RPMI7951 (cell line): Measurements from ENCODE around the gene KIF21A. TPM values are rescaled to one million over a fixed set of nuclear protein-coding genes. Genes with fewer than 3 reads are reported as not detected.

Source experiments
- DNase-seq: peaks from one replicate; pipeline ENCODE4 v3.0.0-alpha.2; 2012; ENCODE audit warnings: low read depth
- total RNA-seq: library from RNA; depleted of rRNA; stranded (reverse); fragments of >200 nt; shearing (Covaris generic); gene quantifications from 2 replicates; pipeline ENCODE4 v1.2.3, GENCODE V29; 2014

KIF21A gene
- total RNA-seq, 1 experiment from 2014 or later = 8.8 TPM

DNA sequence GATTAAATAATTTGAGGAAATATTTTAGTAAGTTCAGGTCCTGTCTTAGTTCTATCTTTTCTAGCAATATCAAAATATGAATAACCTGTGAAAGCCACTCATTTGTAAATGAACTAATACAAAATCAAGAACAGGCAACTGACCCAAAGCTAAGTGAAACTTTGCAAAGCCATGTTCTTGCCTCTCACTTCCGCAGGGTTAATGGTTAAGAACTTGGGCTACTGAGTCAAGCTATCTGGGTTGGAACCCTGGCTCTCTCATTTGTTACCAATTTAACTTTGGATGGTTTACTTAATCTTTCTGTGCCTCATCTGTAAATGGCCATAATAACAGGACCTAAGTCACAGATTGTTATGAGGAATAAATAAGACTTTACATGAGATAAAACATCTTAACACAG, 2.8 kb downstream of the KIF21A start:
- no peak for DNase-seq

DNA sequence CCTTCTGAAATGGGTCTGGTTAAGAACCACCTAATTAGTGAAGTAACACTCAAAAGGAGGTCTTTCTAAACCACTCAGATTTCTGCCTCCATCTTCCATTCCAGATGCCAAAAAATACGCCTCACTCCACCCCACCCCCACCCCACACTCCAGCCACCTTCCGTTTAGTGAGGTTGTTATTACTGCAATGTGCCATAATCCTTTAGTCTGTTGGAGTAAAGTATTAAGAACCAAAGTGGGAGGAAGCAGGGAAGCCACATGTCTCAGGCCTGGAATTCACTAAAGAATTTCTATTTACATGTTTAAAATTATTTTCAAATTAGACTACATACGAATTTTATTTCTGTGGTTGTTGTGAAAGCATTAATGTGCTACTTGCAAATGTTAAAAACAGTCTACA, 7.4 kb downstream of the KIF21A start:
- DNase-seq = no peak

DNA sequence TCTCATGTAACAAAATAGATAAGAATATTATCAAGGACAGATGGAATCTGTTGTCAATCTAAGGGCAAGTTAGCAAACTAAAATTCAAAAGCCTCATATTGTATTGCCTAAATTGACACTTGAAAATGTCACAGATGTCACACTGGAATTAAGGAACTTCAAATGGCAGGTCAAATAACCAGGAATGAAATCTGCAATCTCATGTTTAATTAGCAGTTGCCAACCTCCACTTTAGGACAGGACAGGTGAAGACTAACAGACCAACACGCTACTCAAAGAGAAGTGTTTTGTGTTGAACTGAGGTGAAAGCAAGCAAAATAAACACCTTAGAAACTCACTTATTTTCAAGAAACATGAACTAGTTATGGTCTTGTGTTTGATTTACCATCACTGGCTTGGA, 11.1 kb downstream of the KIF21A start:
- no peak for DNase-seq

DNA sequence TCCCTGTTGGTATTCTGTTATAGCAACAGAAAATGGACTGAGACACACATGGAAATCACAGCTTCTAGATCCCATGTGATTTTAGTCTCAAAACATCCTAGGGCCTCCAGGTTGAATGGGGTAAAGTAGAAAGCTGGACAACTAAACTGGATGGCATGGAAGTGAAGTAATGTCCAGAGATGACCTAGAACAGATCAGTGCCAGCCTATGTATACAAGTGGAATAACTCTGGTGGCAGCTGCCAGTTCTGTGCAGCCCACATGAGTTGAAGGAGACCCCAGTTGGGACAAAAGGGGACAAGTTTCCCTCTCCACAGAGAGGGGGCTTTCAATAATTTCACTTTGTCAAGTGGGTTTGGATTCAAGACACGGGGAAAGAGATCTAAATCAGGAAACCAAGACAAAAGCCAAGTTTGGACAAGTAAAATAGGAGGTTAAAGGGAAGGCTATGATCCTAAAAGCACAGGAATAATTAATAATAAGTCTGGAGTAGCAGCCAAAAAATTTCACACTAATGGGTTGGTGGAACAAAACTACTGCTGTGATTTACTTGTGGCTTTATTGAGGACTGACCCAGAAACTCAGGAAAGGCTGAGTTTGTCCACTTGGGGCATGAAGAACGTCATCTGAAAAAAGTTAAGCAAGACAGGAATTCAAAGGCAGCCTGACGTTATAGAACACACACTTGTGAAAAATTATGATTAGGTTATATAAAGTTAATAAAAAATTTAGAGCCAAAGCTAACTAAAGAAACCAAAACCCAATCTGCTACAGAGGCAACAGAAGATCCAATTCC, 11.7 kb downstream of the KIF21A start:
- DNase-seq = no peak

DNA sequence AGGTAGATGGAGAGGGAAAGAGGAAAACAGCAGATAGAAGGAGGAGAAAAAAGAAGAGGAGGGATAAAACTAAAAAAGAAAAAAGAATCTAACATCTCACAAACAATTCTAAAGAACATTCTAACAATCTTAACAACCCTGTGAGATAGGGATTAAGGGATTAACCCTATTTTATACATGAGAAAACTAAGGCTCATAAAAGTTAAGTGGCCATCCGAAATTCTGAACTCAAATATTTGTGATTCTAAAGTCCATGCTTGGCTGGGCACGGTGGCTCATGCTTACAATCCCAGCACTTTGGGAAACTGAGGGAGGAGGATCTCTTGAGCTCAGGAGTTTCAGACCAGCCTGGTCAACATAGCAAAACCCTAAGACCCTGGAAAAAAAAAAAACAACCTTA, 13.1 kb downstream of the KIF21A start:
- DNase-seq = no peak

DNA sequence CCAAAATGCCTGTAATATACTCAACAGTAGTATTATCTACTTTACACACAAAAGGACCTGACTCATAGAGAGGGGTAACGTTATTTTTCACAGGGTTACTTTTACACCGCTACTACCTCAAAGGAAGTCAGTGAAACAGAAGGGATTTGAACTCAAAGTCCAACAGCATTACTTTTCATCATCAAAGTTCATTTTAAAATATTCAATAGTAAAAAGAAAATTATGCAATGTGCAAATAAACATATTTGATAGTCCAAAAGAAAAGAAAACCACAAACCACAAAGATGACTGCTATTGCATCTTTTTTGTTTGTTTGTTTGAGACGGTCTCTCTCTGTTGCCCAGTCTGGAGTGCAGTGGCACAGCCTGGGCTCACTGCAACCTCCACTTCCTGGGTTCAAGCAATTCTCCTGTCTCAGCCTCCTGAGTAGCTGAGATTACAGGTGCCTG, 15.5 kb downstream of the KIF21A start:
- DNase-seq = no peak

DNA sequence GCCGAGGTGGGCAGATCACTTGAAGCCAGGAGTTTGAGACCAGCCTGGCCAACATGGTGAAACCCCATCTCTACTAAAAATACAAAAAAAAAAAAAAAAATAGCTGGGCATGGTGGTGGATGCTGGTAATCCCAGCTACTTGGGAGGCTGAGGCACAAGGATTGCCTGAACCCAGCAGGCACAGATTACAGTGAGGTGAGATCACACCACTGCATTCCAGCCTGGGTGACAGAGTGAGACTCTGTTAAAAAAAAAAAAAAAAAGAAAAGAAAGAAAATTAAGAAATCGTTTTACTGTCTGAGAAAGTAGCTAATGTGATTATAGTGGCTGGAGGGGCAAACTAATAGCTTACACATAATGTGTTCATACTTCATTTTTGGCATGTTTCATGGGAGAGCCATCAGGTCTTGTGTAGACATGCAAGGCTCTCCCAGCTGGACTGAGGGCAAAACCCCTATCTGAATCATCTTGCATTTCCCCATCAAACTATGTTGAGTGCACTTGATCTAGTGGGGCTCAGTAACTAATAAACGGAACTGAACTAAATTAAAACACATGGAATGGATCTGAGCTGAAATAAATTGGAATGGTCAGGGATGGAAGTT, 16.2 kb downstream of the KIF21A start:
- peak; percentile 17 for DNase-seq

DNA sequence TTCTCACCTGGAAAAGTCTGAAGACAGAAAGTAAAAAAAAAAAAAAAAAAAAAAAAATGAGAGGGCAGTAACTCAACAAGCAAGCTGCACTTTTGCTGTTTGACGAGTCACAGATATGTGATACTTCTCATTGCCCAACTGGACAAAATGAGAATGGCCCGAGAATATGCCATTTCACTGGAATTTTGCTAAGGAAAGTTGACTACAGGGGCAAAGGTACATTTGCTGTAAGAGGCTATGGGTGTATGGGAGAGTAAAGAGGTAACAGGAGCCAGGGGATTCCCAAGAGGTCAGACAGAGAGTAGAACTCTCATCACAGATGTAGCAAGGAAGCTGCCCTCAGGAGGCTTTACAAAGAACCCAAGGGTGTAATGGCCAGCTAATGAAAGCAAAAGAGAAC, 22.9 kb downstream of the KIF21A start:
- no peak for DNase-seq

DNA sequence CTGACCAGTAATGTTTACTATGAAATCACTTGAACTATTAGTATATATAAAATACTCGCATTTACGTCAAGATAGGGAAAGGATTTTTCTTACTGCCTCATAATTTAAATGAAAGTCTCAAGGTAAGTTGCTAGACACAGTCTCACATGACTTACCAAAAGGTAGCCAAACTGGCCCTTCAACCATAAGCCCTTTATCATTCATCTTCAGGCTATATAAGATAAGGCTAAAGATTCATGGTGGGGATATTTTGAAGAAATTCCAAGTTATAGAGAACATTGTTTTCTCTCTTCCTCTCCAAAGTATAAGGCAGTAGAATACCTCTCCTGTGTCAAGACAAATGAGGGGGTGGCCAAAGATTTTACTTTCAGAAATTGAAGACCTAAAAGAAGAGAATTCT, 23.4 kb downstream of the KIF21A start:
- no peak for DNase-seq

DNA sequence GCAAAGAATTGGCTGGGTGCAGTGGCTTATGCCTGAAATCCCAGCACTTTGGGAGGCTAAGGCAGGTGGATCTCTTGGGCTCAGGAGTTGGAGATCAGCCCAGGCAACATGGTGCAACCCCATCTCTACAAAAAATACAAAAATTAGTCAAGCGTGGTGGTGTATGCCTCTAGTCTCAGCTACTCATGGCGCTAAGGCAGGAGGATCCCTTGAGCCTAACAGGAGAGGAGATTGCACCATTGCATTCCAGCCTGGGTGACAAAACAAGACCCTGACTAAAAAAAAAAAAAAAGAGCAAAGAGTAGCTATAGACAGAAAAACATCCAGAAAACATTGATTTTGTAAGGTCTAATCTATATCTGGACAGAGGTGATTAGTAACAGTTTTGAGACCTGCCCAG, 25.0 kb downstream of the KIF21A start:
- no peak for DNase-seq

DNA sequence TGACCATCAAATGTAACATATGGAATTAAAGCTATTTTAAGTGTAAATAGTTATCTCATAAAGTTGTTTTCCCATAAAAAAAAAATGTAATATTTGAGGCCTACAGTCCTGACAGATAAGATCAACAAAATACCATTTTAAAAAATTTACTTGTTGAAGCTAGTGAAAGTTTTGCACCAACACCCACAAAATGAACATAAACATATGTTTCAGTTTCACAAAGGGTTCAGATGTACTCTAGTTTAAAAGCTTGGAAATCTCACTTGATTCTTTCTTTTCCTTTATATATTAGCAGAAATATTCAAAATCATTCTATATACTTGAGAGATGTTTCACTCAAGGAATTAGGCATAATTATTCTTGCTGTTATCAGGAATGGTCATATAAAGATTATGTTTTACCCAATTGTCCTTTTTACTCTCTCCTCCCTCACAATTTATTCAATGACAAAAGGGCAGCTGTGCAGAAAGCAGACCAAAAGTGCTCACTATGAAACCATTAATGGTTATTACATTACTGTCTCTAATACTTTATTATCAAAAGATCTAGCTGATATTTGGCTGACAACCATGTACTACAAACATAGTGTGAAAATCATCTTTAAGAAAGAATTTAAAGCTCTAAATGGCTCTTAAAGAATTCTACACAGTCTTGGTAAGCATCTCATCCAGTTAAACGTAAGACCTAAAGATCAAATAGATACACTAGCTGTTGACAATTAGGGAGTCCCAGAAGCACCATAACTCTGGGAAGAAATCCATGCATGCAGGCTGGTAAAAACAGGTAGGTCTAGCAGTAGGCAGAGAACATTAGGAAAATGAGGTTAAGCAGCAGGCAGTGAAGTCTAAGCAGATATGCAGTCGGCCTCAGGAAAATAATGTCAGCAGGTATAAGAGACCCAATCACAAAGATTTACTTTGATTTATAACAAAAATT, 28.8 kb downstream of the KIF21A start:
- DNase-seq = no peak

DNA sequence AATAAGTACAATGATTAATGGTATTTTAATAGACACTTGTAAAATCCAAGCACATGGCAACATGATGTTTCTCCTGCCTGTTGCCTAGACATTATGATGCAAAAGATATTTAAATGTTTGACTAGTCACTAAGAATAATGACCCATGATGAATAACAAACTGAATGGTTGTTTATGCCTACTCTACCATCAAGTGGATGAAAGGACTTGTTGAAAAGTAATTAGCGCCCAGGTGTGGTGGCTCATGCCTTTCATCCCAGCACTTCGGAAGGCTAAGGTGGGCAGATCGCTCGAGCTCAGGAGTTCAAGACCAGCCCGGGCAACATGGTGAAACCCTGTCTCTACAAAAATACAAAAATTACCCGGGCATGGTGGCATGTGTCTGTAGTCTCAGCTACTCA, 30.7 kb downstream of the KIF21A start:
- DNase-seq = no peak

DNA sequence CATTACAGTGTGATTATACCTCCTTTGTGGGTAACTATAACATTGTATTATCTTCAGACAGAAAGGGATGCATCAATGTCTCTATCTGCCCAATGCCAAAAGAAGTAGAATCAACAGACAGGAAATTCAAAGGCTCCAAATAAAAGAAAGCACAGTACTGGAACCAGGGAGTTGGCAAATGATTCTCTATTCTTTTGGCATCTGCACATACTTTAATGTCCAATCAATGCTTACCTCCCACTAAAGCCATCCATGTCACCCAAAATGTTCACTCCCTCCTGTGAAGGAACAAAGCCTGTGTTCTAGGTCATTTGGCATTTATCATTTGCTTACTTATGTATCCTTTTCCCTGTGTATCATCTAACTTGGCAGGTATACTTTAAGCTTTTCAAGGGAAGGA, 36.7 kb downstream of the KIF21A start:
- DNase-seq = no peak

DNA sequence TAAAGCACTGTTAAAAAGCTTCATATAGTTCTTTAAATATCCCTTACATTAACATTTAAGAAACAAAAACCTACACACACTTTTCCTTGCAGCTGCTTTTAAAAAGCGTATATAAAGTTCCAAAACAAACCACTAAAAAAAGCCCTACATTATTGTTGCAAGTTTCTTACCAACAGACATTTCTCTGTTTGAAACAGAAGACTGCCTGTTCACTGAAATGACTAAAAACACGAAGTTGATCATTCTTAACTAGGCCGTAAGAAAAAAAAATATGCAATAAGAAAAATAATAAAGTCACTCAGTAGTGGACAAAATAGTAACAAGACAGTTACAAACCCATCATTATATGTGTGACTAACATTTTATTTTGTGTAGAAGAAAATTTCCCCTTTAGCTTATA, 37.3 kb downstream of the KIF21A start:
- DNase-seq = peak; percentile 17

DNA sequence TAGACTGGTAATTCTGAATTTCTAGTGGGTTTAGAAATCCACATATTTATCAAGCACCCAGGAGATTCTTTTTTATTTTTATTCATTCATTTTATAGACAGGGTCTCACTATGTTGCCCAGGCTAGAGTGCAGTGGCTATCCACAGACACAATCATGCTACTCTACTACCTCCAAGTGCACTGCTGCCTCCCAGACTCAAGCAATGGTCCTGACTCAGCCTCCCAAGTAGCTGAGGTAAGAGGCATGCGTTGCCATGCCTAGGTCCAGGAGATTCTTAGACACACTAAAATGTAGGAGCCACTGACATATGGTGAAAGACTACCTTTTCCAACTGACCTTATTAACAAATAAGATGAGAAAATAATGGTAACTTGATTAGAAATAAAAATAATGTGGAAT, 38.9 kb downstream of the KIF21A start:
- no peak for DNase-seq

DNA sequence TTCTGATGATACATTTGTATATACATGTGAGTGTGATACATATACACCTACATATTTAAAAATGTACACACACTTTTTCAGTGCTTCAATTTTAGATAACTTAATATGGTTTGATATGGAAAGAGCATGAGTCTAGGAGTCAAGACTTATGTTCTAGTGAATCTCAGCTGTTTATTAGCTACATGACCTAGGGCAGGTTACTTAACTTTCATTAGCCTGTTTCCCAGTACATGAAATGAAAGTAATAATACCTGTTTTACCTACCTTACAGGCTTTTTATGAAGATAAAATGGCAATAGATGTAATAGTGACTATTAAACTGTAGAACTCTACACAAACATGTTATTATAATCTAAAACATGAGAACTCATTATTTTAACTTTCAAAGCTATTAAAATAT, 39.5 kb downstream of the KIF21A start:
- no peak for DNase-seq

DNA sequence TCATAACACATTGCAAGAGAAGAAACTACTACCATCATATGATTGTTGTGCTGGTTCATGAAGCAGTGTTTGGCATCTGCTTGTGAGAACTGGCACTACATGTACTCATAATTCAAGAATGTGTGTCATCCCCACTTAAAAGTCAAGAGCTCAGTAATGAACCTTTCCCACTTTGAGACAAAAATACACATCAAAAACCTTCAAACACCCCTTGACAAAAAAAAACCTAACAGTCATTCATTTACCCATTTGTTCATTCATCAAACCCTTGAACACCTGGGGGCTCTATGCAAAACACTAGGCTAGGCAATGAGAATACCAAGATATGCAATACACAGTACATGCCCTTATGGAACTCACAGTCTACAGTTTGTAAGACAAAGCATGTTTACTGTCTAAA, 40.0 kb downstream of the KIF21A start:
- no peak for DNase-seq

DNA sequence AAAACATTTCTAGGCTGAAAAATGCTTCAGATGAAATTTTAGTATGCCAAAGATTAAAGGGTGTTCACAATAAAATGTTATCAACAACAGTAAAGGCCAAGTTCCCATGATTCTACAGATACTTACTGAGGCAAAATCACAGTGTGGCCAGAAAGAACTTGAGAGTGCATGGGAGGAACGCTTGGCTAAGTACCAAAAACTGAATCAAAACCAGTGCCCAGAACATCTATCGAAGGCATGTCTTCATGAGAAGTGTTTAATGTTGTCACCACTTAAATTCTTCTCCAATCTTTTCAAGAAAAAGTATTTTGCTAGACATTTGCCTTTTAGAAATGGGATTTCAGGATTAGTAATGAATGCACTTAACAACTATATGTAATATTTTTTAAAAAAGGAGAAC, 41.5 kb downstream of the KIF21A start:
- DNase-seq = no peak

DNA sequence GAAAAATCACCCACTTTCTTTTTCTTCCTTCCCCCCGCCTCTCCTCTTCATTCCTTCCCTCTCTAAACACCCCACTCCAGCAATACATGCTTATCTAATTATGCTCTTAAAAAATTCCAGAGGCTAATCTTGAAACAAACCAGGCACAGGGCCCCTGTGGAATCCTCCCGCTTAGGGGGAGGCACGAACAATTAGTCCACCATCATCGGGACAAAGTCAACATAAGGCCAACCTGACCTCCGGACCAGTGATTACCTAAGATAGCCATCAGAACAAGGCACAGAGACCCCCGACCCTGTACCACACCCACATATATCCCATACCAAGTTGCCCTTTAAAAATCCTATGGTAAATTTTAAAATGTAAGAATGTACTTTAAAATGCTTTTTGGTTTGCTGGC, 47.1 kb downstream of the KIF21A start:
- DNase-seq = no peak

DNA sequence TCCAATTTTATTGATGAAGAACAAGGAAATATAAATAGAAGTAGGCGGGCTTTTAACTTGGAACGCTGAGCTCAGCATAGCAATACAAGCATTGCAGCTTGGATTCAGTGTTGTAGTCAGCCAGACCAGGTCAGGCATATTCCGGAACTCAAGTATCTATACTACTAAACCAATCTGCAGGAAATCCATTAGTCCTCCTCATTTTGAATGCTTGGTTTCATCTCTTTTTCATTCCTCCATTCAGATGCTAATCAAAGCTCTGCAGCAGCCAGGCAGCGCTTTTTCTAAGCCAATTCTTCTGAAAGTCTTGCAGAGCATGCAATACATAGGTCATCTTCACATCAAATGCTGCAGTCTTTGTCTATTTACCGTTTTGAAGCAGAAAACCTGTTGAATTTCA, 49.0 kb downstream of the KIF21A start:
- no peak for DNase-seq

DNA sequence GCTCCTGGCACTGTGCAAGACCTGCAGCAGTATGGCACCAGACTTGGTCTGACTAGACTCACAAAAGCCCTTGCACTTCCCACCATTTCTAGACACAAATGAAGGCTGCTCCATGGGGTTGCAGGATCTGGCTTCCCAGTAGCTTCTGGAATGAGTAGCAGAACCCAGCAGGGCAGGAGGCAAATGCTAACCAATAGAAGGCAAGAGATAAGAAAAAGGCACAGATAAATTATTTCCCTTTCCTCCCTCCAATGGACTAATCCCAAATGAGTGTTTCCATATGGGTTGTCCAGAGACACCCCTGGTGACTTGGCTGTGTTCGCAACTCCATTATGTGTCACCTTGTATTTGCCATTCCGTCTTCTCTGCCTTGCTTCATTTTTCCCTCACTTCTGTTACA, 49.7 kb downstream of the KIF21A start:
- DNase-seq = no peak

DNA sequence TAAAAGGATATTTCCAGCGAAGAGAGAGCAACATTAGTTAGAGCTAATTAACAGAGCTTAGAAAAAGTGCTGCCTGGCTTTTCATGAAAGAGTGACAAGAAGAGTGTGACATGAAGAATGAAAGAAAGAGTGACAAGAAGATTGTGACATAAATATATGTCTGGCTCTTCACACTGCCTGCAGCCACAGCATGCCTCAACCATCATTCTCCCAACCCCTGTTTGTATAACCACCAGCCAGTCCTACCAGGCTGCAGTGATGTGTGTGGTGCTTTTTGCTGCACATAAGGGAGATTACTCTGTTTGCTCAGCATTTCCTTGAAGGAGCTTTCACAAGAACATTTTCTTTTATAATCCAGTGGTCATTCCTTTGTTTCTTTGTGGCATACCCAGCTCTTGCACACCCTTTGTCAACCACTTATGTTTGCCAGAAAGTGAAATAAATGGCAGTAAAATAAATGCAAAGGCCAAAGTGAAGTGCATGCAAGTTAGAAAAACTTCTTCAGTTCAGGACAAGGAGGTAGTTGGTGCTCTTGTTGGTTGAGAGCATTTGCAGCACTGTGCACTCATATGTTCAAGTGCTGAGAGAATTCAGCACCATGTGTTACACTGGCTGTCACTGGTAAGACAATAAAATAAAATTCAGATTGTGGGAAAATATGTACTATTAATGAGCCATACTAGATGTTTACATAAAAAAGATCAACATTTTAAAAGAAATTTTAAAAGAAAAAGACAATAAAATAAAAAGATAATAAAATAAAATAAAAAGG, 50.6 kb downstream of the KIF21A start:
- no peak for DNase-seq
